ENCODE measurements around the gene RAB33A. TPM values are rescaled to one million over a fixed set of nuclear protein-coding genes. Genes with fewer than 3 reads are reported as not detected.
"Not testable (repeated sequence)": the region's sequence is repeated elsewhere in the genome, so short reads cannot be mapped to it uniquely, and the experiment has no call there.

Gene RAB33A
- total RNA-seq, 1 donor from 2014 or later, result 0.26 TPM

- DNase-seq (ENCODE audit: low read depth in 2 of 2), result not testable (repeated sequence)
Observed at GRCh38 chrX:130231184-130231583, 59.4 kb downstream of the RAB33A start.

Other genes with a start within 250 kb of the RAB33A start
- gene BCORL1, start 189.3 kb upstream of the RAB33A start, total RNA-seq, result 1.7 and 4.2 TPM in 2 replicates
- 9.8 and 14.3 TPM in 2 replicates for gene ELF4, start 61.5 kb upstream of the RAB33A start, total RNA-seq
- 11.6 and 16.4 TPM in 2 replicates for gene AIFM1, start 6.1 kb upstream of the RAB33A start, total RNA-seq
- gene ZNF280C, start 96.9 kb downstream of the RAB33A start, total RNA-seq, result 1.5 and 2.3 TPM in 2 replicates
- 6.4 and 6.8 TPM in 2 replicates for gene SLC25A14, start 168.0 kb downstream of the RAB33A start, total RNA-seq
- not detected in 2 replicates for gene GPR119, start 213.7 kb downstream of the RAB33A start, total RNA-seq
- gene RBMX2, start 230.0 kb downstream of the RAB33A start, total RNA-seq, result 19.6 and 20.4 TPM in 2 replicates